Fibroblast of skin of scalp (primary cell): Measurements from ENCODE around the gene EEF1E1. TPM values are rescaled to one million over a fixed set of nuclear protein-coding genes. Genes with fewer than 3 reads are reported as not detected.

Experiments
- DNase-seq: peaks from one replicate; pipeline ENCODE4 v3.0.0-alpha.2; 2013
- polyA plus RNA-seq, 2 experiments: library from polyadenylated mRNA; unstranded; fragments of 120-200 nt; gene quantifications; one replicate each; pipeline ENCODE4 v1.2.1, GENCODE V29; 2013; ENCODE audit not compliant: insufficient read length in 2 of 2

The EEF1E1 gene
- 35.5 TPM for polyA plus RNA-seq (2013, experiment 1 of 2; ENCODE audit: insufficient read length)
- 35.6 TPM for polyA plus RNA-seq (2013, experiment 2 of 2; ENCODE audit: insufficient read length)

GRCh38 chr6:8102122-8102958 lies at the start of gene EEF1E1:
EEF1E1 (minus strand) TSS chr6:8102548; CDS start chr6:8102521, 27 bp downstream.
- peak; percentile 93 for DNase-seq

GRCh38 chr6:8149350-8149749 lies 47.0 kb upstream of the EEF1E1 start:
- DNase-seq = no peak

GRCh38 chr6:8143945-8144344 lies 41.6 kb upstream of the EEF1E1 start:
- DNase-seq = no peak

- no peak for DNase-seq
Observed at GRCh38 chr6:8139451-8139850, 37.1 kb upstream of the EEF1E1 start.

- DNase-seq = no peak
Observed at GRCh38 chr6:8137529-8137939, 35.2 kb upstream of the EEF1E1 start.

- DNase-seq = no peak
Observed at GRCh38 chr6:8135276-8135675, 32.9 kb upstream of the EEF1E1 start.

- no peak for DNase-seq
Observed at GRCh38 chr6:8132130-8132529, 29.8 kb upstream of the EEF1E1 start.

GRCh38 chr6:8131265-8131897 lies 29.0 kb upstream of the EEF1E1 start:
- peak; percentile 75 for DNase-seq

- peak; percentile 5 for DNase-seq
Observed at GRCh38 chr6:8130399-8130798, 28.1 kb upstream of the EEF1E1 start.

- DNase-seq = no peak
Observed at GRCh38 chr6:8123236-8123635, 20.9 kb upstream of the EEF1E1 start.

- DNase-seq = no peak
Observed at GRCh38 chr6:8114956-8115355, 12.6 kb upstream of the EEF1E1 start.

- DNase-seq = peak; percentile 79
Observed at GRCh38 chr6:8113131-8113654, 10.8 kb upstream of the EEF1E1 start.

- no peak for DNase-seq
Observed at GRCh38 chr6:8110725-8111124, 8.4 kb upstream of the EEF1E1 start.

- no peak for DNase-seq
Observed at GRCh38 chr6:8110117-8110721, 7.9 kb upstream of the EEF1E1 start.

- DNase-seq = no peak
Observed at GRCh38 chr6:8108759-8109539, 6.6 kb upstream of the EEF1E1 start.

GRCh38 chr6:8108031-8108660 lies 5.8 kb upstream of the EEF1E1 start:
- peak; percentile 94 for DNase-seq

GRCh38 chr6:8105791-8106190 lies 3.4 kb upstream of the EEF1E1 start:
- DNase-seq = no peak

- DNase-seq = no peak
Observed at GRCh38 chr6:8103726-8104125, 1.4 kb upstream of the EEF1E1 start.

- DNase-seq = no peak
Observed at GRCh38 chr6:8100159-8100854, 2.0 kb downstream of the EEF1E1 start.

- no peak for DNase-seq
Observed at GRCh38 chr6:8090650-8091049, 11.7 kb downstream of the EEF1E1 start.

GRCh38 chr6:8088886-8089285 lies 13.5 kb downstream of the EEF1E1 start:
- no peak for DNase-seq
